D721Med (cell line): Measurements from ENCODE around the gene FBXO33.

Source experiments
- DNase-seq: peaks from one replicate; pipeline ENCODE4 v3.0.0; 2011; ENCODE audit warnings: low spot score; ENCODE audit not compliant: insufficient read length
- FAIRE-seq: peaks from 2 replicates; lab custom pipeline; 2011; peaks lifted over from hg19 to GRCh38; lab: Jason Lieb, UNC
- TF ChIP-seq, protein P1 (sequence below): IDR thresholded peaks from 2 replicates; pipeline ENCODE4 v1.5.1; 2012; ENCODE audit warnings: mild to moderate bottlenecking, control low read depth; ENCODE audit not compliant: insufficient read depth; ENCODE audit errors: missing control alignments

Gene FBXO33

DNA sequence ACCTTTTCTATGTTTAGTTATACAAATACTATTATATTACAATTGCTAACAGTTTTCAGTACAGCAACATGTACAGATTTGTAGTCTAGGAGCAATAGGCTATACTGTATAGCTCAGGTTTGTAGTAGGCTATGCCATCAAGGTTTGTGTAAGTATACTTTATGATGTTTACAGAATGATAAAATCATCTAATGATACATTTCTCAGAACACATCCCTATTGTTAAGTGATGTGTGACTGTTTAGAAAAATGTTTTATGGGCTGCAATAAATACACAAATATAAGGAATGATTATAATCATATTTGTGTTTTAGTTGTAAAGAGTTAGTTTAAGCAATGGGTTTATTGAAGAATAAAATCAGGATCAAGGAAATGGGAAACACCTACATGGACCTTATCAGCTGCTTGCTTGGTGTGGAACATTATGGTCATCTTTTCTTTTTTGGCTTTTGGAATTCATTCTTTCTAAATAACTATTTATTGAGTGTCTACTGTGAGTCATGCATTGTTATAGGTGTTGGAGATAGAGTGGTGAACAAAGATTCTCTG lies 24.5 kb upstream of the FBXO33 start:
- TF ChIP-seq, protein P1, sequence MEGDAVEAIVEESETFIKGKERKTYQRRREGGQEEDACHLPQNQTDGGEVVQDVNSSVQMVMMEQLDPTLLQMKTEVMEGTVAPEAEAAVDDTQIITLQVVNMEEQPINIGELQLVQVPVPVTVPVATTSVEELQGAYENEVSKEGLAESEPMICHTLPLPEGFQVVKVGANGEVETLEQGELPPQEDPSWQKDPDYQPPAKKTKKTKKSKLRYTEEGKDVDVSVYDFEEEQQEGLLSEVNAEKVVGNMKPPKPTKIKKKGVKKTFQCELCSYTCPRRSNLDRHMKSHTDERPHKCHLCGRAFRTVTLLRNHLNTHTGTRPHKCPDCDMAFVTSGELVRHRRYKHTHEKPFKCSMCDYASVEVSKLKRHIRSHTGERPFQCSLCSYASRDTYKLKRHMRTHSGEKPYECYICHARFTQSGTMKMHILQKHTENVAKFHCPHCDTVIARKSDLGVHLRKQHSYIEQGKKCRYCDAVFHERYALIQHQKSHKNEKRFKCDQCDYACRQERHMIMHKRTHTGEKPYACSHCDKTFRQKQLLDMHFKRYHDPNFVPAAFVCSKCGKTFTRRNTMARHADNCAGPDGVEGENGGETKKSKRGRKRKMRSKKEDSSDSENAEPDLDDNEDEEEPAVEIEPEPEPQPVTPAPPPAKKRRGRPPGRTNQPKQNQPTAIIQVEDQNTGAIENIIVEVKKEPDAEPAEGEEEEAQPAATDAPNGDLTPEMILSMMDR: no peak
- no peak for FAIRE-seq
- DNase-seq: no peak

DNA sequence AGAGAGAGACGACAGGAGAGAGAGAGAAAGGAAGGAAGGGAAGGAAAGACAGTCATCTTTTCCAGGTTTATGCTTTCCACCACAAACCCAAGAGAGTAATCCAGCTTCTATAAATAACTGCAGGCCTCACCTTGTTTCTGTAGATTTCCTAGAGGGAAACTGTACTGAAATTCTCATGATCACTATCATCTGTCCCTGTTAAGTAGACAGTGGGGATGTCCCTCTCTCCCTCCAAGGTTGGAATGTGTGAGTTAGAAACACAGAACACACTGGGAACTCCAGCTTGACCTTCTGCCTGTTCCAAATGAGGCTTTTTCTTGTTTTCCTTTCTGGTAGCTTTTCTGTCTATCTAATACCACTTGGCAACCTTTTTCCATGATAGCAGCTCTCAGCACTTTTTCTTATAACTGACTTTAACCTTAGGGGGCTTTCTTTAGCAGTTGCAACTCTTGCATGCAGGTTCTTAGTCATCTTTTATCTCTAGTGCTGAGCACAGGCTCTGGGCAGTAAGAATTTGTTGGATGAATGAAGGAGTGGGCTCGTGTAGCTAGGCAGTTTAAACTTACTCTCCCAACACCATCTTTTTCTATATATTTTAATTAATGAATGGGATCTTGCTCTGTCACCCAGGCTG lies 22.8 kb upstream of the FBXO33 start:
- no peak for FAIRE-seq
- TF ChIP-seq, protein P1: no peak

DNA sequence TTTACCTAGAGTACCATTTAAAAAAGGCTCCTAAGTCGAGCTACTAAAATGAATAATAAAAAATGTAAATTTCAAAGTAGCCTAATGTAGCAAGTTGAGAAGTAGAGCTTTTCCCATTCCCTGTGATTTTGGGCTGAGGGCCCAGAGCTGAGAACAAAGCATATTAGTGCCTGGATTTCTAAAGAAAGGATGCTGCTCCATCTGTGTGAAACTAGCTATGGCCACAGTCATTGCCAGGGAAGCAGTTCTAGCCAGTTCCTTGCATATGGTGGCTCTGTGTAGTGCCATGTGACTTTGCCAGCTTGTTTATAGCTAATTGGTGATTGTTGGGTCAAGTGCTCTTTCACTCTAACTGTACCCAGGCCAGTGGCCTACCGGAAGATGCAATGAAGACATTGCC lies 20.4 kb upstream of the FBXO33 start:
- TF ChIP-seq, protein P1: no peak
- no peak for FAIRE-seq

More for the DNA sequence above, 22.8 kb upstream of the FBXO33 start:
- no peak for DNase-seq

DNA sequence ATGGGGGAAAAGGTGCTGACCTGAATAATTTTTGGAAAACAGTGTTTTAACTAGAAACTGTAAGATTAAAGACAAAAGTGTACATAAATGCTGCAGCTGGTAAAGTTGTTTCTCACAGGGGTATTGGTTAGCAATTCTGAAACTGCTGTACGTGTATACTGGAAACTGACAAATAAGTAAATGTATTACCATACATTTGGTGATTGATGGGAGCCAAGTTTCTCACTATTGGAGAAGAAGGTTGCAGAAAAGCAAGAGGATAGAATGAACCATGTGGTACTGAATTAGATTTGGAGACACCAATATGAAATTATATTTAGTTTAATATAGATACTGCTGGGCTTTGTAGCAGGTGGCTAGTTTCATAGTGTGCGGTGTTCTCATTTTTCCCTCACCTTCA lies 19.6 kb upstream of the FBXO33 start:
- TF ChIP-seq, protein P1: no peak
- DNase-seq (no peak), FAIRE-seq (no peak)

More for the DNA sequence above, 20.4 kb upstream of the FBXO33 start:
- DNase-seq: no peak

DNA sequence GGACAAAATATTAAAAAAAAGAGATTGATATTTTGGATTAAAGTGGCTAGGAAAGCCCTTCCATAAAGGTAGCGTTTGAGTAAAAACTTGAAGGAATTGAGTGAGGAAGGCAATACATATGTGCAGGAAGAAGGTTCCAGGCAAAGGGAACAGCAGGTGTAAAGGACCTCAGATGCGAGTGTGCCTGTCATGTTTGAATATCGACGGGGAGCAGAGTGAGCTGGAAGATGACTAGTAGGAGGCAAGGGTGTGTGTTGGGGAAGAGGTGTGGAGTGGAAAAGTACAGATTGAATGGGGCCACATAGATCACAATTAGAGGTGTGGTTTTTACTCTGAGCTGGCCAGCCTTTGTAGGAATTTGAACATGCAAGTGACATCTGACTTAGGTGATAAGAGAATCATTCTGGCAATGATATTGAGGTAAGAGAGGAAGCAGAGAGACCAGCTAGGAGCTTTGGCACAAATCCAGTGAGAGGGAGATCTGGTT lies 15.0 kb upstream of the FBXO33 start:
- FAIRE-seq: no peak
- TF ChIP-seq, protein P1: no peak
- DNase-seq: no peak

DNA sequence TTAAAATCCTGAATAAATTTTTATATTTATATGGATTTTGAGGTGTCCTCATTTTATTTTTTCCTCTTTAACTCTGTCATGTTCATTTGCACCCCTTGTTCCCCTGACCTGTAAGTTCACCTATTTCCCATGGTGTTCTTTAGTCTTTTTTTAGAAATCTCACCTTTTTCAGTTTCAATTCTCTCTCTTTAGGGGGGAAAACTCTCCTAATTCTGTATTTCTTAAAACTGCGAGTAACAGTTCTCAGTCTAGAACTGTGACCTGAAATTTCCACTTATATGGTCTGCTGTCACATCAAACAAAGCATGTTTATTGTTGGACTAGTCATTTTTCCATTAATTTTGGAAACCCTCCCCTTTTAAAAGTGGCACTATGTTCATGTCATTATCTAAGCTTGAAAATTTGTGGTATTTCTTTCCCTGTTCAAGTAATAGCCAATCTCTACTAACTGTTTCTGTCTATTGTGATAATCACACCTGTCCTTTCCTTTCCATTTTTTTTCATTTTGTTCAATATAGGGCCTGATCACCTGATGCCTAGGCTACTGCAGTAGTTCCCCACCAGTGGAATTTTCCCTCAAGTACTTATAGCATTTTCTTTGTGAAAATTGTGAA lies 14.0 kb upstream of the FBXO33 start:
- TF ChIP-seq, protein P1: no peak
- no peak for FAIRE-seq
- no peak for DNase-seq

DNA sequence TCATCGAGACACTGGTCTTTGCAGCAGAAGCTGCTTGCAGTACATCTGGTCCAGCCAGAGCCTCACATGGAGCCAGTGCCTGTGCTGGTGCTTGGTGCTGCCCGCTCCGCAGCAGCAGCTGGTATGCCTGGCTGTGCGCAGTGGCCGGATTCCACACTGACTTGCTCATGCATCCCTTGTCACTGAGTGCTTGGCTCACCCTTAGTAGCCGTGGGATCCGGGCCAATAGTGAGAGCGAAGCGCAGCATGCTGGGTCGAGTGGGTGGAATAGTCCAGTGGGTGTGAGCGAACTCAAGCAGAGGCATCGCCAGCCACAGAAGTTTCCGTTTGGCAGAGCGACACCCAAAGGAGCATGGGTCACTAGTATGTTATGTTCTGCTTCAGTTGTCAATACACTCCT lies 10.1 kb upstream of the FBXO33 start:
- TF ChIP-seq, protein P1: no peak
- FAIRE-seq (no peak), DNase-seq (no peak)
